HTR-8/SVneo (cell line): ENCODE measurements around the gene BICC1.

Source experiments
- DNase-seq: peaks from one replicate; pipeline ENCODE4 v3.0.0; 2011; ENCODE audit warnings: low spot score, mixed read lengths; ENCODE audit not compliant: insufficient read length
- FAIRE-seq: peaks from 2 replicates; lab custom pipeline; 2011; peaks lifted over from hg19 to GRCh38; lab: Jason Lieb, UNC

BICC1 gene

DNA sequence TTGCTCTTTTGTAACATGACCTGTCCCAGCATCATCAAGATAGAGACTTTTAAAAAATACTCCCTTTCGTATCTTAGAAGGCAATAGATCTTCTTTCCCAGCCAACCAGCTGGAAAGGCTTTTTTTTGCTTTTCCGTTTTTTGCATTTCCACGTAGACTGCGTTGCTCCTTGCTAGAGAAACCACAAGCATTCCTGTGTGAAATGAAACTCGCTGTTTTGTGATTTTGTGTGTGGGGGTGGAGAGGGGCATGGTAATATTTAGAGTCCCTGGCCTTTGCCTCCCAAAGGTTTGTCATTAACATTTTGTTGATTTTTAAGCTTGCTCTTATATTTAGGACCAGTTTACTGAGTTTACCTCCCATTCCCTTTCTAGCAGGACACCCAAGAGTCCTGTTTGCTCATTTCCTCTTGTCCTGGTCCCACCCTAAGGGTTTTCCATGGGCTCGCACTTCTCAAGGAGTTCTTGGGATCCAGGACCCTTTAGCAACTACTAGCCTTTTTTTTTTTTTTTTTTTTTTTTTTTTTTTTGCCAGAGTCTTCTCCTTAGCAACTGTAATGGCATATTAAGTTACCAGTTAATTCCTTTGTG, 243.6 kb downstream of the BICC1 start:
- DNase-seq (no peak), FAIRE-seq (no peak)

GRCh38 chr10:58757352-58758065, 244.8 kb downstream of the BICC1 start:
- no peak for FAIRE-seq
- no peak for DNase-seq

- FAIRE-seq: no peak
- no peak for DNase-seq
Measured at GRCh38 chr10:58758321-58758720, 245.6 kb downstream of the BICC1 start.

GRCh38 chr10:58764087-58764747, 251.5 kb downstream of the BICC1 start:
- DNase-seq (no peak), FAIRE-seq (no peak)

DNA sequence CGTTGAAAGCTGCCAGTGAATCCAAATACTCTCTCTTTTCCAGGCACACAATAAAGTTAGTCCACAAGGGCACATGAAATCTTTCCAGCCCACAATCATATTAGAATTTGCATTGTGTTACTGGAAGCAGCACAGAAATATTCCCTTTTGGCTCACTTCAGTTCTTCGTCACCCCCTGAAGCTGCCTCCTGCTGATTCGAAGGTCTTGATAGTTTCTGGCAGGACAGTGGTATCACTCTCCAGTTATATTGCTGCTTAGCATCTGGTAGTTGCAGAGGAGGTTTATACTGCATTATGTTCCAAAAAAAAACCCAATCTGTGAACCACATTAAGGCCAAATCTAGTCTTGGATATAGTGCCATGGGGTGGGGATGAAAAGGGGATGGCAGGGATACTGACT, 253.2 kb downstream of the BICC1 start:
- FAIRE-seq: no peak
- DNase-seq: no peak

GRCh38 chr10:58767652-58768051, 255.0 kb downstream of the BICC1 start:
- FAIRE-seq: no peak

GRCh38 chr10:58771863-58772262, 259.2 kb downstream of the BICC1 start:
- FAIRE-seq (no peak), DNase-seq (no peak)

More at GRCh38 chr10:58767652-58768051, 255.0 kb downstream of the BICC1 start:
- no peak for DNase-seq

DNA sequence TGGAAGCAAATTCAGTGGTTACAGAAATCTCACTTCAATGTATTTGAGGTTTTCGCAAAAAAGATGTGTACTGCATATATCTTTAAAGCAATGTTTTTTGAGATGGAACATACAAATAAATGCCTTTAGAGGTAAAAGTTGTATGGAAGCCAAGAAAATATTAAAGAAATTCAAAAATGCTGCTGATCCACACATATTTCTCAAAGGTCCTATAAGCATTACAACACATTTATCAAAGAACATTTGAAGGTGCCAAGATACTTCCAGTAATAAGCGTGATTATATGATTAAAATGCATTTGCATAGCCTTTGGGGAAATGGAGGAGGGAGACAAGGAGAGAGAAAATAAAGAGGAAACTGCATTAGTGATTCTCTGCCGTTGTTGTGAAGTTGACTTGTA, 260.1 kb downstream of the BICC1 start:
- no peak for FAIRE-seq
- no peak for DNase-seq

DNA sequence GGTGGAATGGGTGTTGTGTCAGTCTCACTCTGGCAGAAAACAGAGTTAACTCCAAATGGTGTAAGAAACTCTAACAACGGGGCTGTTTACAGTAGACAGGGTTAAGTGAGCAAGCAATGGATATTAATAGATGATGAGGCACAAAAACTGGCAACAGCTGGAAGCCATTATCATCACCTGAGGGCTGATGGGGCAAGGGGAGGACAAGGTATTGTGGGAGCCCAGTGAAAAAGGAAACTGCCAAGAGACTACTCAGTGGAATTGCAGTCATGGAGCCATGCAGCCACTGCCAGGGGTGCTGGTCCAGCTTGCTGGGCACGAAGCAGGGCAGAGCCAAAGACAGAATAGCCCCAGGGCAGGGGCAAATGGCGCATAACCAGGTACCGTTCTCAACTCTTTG, 260.7 kb downstream of the BICC1 start:
- DNase-seq (no peak), FAIRE-seq (no peak)

DNA sequence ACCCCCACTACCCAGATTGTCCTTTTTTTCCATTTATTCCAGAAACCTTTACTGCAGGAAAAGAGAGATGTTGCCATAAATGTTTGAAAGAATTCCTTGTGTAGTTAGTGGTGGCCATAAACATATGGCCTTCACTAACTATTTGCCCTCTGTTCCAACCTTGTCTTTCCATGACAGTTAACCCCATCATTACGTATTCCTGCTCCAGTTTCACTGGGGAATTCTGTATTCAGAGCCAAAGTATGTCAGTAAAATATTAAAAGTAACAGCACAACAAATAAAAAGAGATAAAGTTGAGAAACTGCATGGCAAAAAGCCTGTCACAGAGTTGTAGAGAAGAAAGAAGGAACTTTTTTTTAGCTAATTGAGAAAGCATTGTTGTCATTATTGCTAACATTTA, 261.3 kb downstream of the BICC1 start:
- no peak for DNase-seq
- FAIRE-seq: no peak

- no peak for DNase-seq
- no peak for FAIRE-seq
Measured at GRCh38 chr10:58775960-58776567, 263.4 kb downstream of the BICC1 start.

DNA sequence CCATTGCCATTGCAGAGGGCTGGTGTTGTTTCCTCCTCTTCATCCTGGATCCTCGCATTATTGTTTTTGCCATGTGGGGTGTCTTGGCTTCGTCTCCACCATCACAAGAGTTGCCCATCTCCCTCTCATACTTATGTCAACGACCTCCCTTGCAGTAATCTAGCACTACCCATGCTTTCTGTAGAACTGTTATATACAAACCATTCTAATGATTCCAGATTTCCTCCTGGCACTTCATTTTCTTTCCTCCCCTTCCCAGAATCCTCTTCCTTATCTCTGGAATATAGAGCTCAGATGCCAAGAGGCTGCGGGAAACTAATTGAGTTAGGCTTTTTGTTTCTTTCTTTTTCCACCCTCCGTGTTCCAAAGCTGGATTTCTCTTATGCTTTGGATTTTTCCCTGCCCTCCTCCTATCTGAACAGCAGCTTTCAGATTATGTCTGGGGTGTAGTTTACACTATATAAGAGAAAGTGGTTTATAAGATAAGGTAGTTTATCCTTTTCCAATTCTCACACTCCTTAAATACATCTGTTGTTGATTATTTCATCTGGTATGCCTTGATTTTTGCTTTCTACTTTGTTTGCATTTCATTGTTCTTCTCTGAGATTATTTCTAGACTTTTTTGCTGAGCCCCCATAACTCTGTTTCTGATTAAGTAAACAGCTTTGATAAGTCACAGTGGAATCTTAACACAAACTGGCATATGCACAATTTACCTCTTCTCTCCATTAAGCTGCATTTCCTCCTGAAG, 264.1 kb downstream of the BICC1 start:
- FAIRE-seq (no peak), DNase-seq (no peak)

- no peak for FAIRE-seq
Measured at GRCh38 chr10:58778966-58779365, 266.3 kb downstream of the BICC1 start.

GRCh38 chr10:58779594-58779993, 266.9 kb downstream of the BICC1 start:
- no peak for DNase-seq
- FAIRE-seq: no peak

More at GRCh38 chr10:58778966-58779365, 266.3 kb downstream of the BICC1 start:
- no peak for DNase-seq

- DNase-seq (no peak), FAIRE-seq (no peak)
Measured at GRCh38 chr10:58780476-58780875, 267.8 kb downstream of the BICC1 start.

DNA sequence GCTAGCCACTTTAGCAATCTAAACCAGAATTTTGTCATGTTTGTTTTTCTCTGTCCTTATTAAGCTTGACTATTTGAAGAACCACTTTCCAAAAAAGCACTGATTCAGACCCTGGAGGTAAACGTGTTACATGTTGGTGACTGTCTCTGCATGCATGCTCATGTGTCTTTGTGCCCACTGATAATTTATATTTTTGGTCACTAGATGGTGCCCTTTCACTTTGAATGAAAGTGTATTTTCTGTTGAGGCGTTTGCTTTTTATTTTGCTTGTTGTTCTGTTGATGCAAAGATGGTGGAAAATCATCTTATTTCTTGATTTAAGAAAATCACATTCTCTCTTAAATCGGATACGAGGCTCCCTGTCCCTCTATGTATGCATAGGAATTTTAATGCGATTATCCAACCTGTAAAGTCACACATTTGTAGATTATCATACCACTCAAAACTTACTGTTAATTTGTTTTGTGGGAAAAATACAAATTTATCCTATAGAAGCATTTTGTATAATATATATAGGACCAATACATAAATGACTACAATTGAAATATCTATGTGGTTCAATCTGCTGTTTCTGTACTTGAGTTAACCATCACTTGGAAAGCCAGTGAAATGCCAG, 269.3 kb downstream of the BICC1 start:
- no peak for FAIRE-seq
- peak; percentile 31 for DNase-seq

- DNase-seq (no peak), FAIRE-seq (no peak)
Measured at GRCh38 chr10:58782876-58783851, 270.5 kb downstream of the BICC1 start.

GRCh38 chr10:58784361-58784760, 271.7 kb downstream of the BICC1 start:
- DNase-seq (no peak), FAIRE-seq (no peak)

- DNase-seq (no peak), FAIRE-seq (no peak)
Measured at GRCh38 chr10:58785354-58785753, 272.7 kb downstream of the BICC1 start.
